Lower leg skin (tissue), 3 donors: ENCODE results near the gene LNX2.

Experiments used
- POLR2A ChIP-seq, 2 donors: fragments of 450-650 bp; IDR thresholded peaks; one replicate each; pipeline ENCODE4 v1.6.1; 2016 to 2017; ENCODE audit warnings: antibody characterized with exemption in 2 of 2, mild to moderate bottlenecking in 1 of 2, moderate library complexity in 1 of 2
- TF ChIP-seq, protein P1 (sequence below), 3 donors: fragments of 450-650 bp; IDR thresholded peaks; one replicate each; pipeline ENCODE4 v1.5.1; 2016; ENCODE audit warnings: antibody characterized with exemption in 3 of 3, mild to moderate bottlenecking in 3 of 3, moderate library complexity in 2 of 3

DNA sequence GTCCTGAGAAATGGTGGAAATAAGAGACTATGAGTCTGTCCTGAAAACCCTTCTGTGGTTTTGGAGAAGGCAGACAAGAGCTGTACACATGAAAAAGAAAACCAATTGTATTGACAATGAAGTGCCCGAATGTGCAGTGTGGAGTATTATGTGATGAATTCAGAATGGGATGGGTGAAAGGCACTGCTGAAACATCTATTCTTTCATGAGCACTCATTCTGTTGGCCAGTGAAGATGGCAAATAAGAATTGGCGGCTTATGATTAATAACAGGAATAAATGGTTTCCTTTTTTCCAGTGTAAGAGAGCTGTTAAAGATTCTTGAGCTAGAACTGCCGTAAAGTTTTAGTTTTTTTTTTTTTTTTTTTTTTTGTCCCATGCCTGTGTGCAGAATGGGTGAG is 7.1 kb upstream of the LNX2 start:
- TF ChIP-seq, protein P1, sequence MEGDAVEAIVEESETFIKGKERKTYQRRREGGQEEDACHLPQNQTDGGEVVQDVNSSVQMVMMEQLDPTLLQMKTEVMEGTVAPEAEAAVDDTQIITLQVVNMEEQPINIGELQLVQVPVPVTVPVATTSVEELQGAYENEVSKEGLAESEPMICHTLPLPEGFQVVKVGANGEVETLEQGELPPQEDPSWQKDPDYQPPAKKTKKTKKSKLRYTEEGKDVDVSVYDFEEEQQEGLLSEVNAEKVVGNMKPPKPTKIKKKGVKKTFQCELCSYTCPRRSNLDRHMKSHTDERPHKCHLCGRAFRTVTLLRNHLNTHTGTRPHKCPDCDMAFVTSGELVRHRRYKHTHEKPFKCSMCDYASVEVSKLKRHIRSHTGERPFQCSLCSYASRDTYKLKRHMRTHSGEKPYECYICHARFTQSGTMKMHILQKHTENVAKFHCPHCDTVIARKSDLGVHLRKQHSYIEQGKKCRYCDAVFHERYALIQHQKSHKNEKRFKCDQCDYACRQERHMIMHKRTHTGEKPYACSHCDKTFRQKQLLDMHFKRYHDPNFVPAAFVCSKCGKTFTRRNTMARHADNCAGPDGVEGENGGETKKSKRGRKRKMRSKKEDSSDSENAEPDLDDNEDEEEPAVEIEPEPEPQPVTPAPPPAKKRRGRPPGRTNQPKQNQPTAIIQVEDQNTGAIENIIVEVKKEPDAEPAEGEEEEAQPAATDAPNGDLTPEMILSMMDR (IDR thresholded peaks at IDR 0.05), result no peak
- TF ChIP-seq POLR2A (IDR thresholded peaks at IDR 0.05), result no peak
